HepG2 (cell line): Measurements from ENCODE around the gene TTC5. TPM values are rescaled to one million over a fixed set of nuclear protein-coding genes. Genes with fewer than 3 reads are reported as not detected.

Experiments used
- CREM ChIP-seq, 2 experiments: sonication (generic) in 1 of 2; formaldehyde crosslinking in 1 of 2; IDR thresholded peaks; 2 replicates each; pipeline versions ENCODE4 v1.4.0 to v1.6.1; 2016 to 2020; ENCODE audit warnings: antibody characterized with exemption in 1 of 2, mild to moderate bottlenecking in 1 of 2, missing genetic modification reagents in 1 of 2
- DMAP1 ChIP-seq: IDR thresholded peaks from 2 replicates; pipeline ENCODE4 v1.6.1; 2016
- EHMT2 ChIP-seq: fragments of 200-600 bp; sonication (generic); IDR thresholded peaks from 2 replicates; pipeline ENCODE4 v1.7.0; 2017; ENCODE audit warnings: antibody characterized with exemption, low read depth, low read length, borderline replicate concordance
- GATA4 ChIP-seq: sonication (generic); IDR thresholded peaks from 2 replicates; pipeline ENCODE4 v1.6.1; 2016; ENCODE audit warnings: antibody characterized with exemption, low read depth, borderline replicate concordance
- GATAD1 ChIP-seq: IDR thresholded peaks from 2 replicates; pipeline ENCODE4 v1.6.1; 2016; ENCODE audit warnings: missing genetic modification reagents, missing compliant biosample characterization
- IKZF4 ChIP-seq: sonication (generic); formaldehyde crosslinking; IDR thresholded peaks from 2 replicates; pipeline ENCODE4 v1.5.1; 2020; ENCODE audit warnings: borderline replicate concordance, mild to moderate bottlenecking, low read depth, missing genetic modification reagents; ENCODE audit errors: not compliant biosample characterization
- PAX8 ChIP-seq: sonication (generic); formaldehyde crosslinking; IDR thresholded peaks from 2 replicates; pipeline ENCODE4 v1.8.0; 2022; ENCODE audit warnings: mild to moderate bottlenecking, missing genetic modification reagents, borderline replicate concordance
- PRMT3 ChIP-seq: sonication (generic); formaldehyde crosslinking; IDR thresholded peaks from 2 replicates; pipeline ENCODE4 v1.8.1; 2022; ENCODE audit warnings: low read depth, mild to moderate bottlenecking, moderate library complexity, missing genetic modification reagents, borderline replicate concordance
- ZNF460 ChIP-seq: sonication (generic); formaldehyde crosslinking; IDR thresholded peaks from 2 replicates; pipeline ENCODE4 v1.5.1; 2020; ENCODE audit warnings: missing genetic modification reagents, mild to moderate bottlenecking, borderline replicate concordance
- ZNF670 ChIP-seq: sonication (generic); formaldehyde crosslinking; IDR thresholded peaks from 2 replicates; pipeline ENCODE4 v1.8.0; 2022; ENCODE audit warnings: mild to moderate bottlenecking, missing genetic modification reagents, borderline replicate concordance
- polyA plus RNA-seq, 8 experiments: library from polyadenylated mRNA; depleted of rRNA in 3 of 8; stranded (reverse) in 7 of 8; unstranded in 1 of 8; fragments of >200 nt; fragmentation: Illumina TruSeq in 4 of 8; extraction: Trizol in 4 of 8; gene quantifications; 2 replicates each; pipeline versions ENCODE4 v1.2.1 to v1.2.3, GENCODE V29; 2011 to 2016; ENCODE audit warnings: low read depth in 4 of 8, missing spikeins in 1 of 8, mixed read lengths in 1 of 8; ENCODE audit not compliant: insufficient read depth in 1 of 8
- total RNA-seq, 5 experiments: library from RNA; depleted of rRNA; stranded (reverse); fragments of >200 nt; fragmentation: Illumina TruSeq; extraction: Trizol; gene quantifications; 2 replicates each; pipeline ENCODE4 v1.2.3, GENCODE V29; 2016; ENCODE audit warnings: low read depth in 1 of 5
- TF ChIP-seq, protein P1 (sequence below): IDR thresholded peaks from 2 replicates; pipeline ENCODE4 v1.4.0; 2020; ENCODE audit warnings: mild to moderate bottlenecking, missing genetic modification reagents
- TF ChIP-seq, protein P2 (sequence below): sonication (generic); formaldehyde crosslinking; IDR thresholded peaks from 2 replicates; pipeline ENCODE4 v1.5.1; 2020; ENCODE audit warnings: missing genetic modification reagents, mild to moderate bottlenecking, borderline replicate concordance
- TF ChIP-seq, protein P3 (sequence below): sonication (generic); formaldehyde crosslinking; IDR thresholded peaks from 2 replicates; pipeline ENCODE4 v1.5.0; 2020; ENCODE audit warnings: mild to moderate bottlenecking, missing genetic modification reagents, borderline replicate concordance
- TF ChIP-seq, protein P4 (sequence below): sonication (generic); formaldehyde crosslinking; IDR thresholded peaks from 2 replicates; pipeline ENCODE4 v1.8.0; 2022; ENCODE audit warnings: missing genetic modification reagents, mild to moderate bottlenecking, inconsistent platforms, borderline replicate concordance

TTC5 gene
- total and polyA plus RNA-seq, 2 of the 13 experiments (the other 11 are each of a cell fraction or from before 2014, with no cell fraction given): 8.7 to 28.5 TPM

- TF ChIP-seq, protein P1, sequence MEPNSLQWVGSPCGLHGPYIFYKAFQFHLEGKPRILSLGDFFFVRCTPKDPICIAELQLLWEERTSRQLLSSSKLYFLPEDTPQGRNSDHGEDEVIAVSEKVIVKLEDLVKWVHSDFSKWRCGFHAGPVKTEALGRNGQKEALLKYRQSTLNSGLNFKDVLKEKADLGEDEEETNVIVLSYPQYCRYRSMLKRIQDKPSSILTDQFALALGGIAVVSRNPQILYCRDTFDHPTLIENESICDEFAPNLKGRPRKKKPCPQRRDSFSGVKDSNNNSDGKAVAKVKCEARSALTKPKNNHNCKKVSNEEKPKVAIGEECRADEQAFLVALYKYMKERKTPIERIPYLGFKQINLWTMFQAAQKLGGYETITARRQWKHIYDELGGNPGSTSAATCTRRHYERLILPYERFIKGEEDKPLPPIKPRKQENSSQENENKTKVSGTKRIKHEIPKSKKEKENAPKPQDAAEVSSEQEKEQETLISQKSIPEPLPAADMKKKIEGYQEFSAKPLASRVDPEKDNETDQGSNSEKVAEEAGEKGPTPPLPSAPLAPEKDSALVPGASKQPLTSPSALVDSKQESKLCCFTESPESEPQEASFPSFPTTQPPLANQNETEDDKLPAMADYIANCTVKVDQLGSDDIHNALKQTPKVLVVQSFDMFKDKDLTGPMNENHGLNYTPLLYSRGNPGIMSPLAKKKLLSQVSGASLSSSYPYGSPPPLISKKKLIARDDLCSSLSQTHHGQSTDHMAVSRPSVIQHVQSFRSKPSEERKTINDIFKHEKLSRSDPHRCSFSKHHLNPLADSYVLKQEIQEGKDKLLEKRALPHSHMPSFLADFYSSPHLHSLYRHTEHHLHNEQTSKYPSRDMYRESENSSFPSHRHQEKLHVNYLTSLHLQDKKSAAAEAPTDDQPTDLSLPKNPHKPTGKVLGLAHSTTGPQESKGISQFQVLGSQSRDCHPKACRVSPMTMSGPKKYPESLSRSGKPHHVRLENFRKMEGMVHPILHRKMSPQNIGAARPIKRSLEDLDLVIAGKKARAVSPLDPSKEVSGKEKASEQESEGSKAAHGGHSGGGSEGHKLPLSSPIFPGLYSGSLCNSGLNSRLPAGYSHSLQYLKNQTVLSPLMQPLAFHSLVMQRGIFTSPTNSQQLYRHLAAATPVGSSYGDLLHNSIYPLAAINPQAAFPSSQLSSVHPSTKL (CRISPR knock-in tag): peak; percentile 67
- TF ChIP-seq CREM (IDR thresholded peaks at IDR 0.05): peak; percentile 96
- TF ChIP-seq CREM (CRISPR knock-in tag; IDR thresholded peaks at IDR 0.05): peak; percentile 81
- TF ChIP-seq ZNF460 (CRISPR knock-in tag): peak; percentile 11; the same call in 1 of the 2 replicates
- peak; percentile 97 for TF ChIP-seq GATAD1 (CRISPR knock-in tag)
- TF ChIP-seq, protein P2, sequence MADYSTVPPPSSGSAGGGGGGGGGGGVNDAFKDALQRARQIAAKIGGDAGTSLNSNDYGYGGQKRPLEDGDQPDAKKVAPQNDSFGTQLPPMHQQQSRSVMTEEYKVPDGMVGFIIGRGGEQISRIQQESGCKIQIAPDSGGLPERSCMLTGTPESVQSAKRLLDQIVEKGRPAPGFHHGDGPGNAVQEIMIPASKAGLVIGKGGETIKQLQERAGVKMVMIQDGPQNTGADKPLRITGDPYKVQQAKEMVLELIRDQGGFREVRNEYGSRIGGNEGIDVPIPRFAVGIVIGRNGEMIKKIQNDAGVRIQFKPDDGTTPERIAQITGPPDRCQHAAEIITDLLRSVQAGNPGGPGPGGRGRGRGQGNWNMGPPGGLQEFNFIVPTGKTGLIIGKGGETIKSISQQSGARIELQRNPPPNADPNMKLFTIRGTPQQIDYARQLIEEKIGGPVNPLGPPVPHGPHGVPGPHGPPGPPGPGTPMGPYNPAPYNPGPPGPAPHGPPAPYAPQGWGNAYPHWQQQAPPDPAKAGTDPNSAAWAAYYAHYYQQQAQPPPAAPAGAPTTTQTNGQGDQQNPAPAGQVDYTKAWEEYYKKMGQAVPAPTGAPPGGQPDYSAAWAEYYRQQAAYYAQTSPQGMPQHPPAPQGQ (CRISPR knock-in tag): no peak
- peak; percentile 88; the same call in 1 of the 2 replicates for TF ChIP-seq PAX8 (CRISPR knock-in tag)
- TF ChIP-seq GATA4: peak; percentile 14
- TF ChIP-seq, protein P3, sequence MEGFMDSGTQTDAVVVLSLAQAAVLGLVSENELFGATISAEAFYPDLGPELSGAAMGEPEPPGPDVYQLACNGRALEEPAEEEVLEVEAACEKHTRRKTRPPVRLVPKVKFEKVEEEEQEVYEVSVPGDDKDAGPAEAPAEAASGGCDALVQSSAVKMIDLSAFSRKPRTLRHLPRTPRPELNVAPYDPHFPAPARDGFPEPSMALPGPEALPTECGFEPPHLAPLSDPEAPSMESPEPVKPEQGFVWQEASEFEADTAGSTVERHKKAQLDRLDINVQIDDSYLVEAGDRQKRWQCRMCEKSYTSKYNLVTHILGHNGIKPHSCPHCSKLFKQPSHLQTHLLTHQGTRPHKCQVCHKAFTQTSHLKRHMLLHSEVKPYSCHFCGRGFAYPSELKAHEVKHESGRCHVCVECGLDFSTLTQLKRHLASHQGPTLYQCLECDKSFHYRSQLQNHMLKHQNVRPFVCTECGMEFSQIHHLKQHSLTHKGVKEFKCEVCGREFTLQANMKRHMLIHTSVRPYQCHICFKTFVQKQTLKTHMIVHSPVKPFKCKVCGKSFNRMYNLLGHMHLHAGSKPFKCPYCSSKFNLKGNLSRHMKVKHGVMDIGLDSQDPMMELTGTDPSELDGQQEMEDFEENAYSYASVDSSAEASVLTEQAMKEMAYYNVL (CRISPR knock-in tag): peak; percentile 76; the same call in 1 of the 2 replicates
- TF ChIP-seq IKZF4 (CRISPR knock-in tag): peak; percentile 89
- no peak for TF ChIP-seq EHMT2
- TF ChIP-seq ZNF670 (CRISPR knock-in tag): peak; percentile 86; the same call in 1 of the 2 replicates
- TF ChIP-seq, protein P4, sequence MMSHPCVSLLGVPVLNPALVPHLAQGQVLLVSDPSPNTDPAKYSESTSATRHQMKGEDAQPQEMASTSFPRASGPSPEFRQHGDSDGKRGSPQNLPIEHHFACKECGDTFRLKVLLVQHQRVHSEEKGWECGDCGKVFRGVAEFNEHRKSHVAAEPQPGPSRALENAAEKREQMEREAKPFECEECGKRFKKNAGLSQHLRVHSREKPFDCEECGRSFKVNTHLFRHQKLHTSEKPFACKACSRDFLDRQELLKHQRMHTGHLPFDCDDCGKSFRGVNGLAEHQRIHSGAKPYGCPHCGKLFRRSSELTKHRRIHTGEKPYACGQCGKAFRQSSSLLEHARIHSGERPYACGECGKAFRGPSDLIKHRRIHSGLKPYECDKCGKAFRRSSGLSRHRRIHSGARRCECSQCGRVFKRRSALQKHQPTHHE (CRISPR knock-in tag): no peak
- peak; percentile 78; the same call in 1 of the 2 replicates for TF ChIP-seq PRMT3 (CRISPR knock-in tag)
- peak; percentile 95 for TF ChIP-seq DMAP1 (CRISPR knock-in tag)
Measured at GRCh38 chr14:20343092-20343861, 37.5 kb upstream of the TTC5 start, which contains the start of gene PARP2 (continued).
